ENCODE results near the gene SYN1. TPM values are rescaled to one million over a fixed set of nuclear protein-coding genes. Genes with fewer than 3 reads are reported as not detected.

Gene SYN1
- total RNA-seq, 1 donor from 2014 or later = not detected

- Histone ChIP-seq H3K79me2 (ENCODE audit: low read depth) (no peaks in the 10 kb centered on the region), H3F3A (ENCODE audit: low read depth) (no peaks in the 10 kb centered on the region), H2AFZ (replicated peaks) (no peak within 1 kb of the TSS), H3K9ac (no peak within 1 kb of the TSS), H4K20me1 (ENCODE audit: low read depth) (no peaks in the 10 kb centered on the region), H3K4me3 (no peak within 1 kb of the TSS), H3K4me2 (no peak within 1 kb of the TSS), H3K9me3 (ENCODE audit: low read depth) (no peaks in the 10 kb centered on the region), H3K27me3 (no peaks in the 10 kb centered on the region), H3K4me1 (no peaks in the 10 kb centered on the region), H3K27ac (no peak within 1 kb of the TSS), H3K36me3 (no peaks in the 10 kb centered on the region)
- no peak for TF ChIP-seq EZH2phosphoT487 (IDR thresholded peaks at IDR 0.05)
- TF ChIP-seq EZH2 (IDR thresholded peaks at IDR 0.05) = no peak
- TF ChIP-seq, protein P1, sequence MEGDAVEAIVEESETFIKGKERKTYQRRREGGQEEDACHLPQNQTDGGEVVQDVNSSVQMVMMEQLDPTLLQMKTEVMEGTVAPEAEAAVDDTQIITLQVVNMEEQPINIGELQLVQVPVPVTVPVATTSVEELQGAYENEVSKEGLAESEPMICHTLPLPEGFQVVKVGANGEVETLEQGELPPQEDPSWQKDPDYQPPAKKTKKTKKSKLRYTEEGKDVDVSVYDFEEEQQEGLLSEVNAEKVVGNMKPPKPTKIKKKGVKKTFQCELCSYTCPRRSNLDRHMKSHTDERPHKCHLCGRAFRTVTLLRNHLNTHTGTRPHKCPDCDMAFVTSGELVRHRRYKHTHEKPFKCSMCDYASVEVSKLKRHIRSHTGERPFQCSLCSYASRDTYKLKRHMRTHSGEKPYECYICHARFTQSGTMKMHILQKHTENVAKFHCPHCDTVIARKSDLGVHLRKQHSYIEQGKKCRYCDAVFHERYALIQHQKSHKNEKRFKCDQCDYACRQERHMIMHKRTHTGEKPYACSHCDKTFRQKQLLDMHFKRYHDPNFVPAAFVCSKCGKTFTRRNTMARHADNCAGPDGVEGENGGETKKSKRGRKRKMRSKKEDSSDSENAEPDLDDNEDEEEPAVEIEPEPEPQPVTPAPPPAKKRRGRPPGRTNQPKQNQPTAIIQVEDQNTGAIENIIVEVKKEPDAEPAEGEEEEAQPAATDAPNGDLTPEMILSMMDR (IDR thresholded peaks at IDR 0.05) = no peak
- no peaks in the 10 kb centered on the region for H3K36me3 Mint-ChIP-seq
- H3K4me1 Mint-ChIP-seq = no peaks in the 10 kb centered on the region
- H3K4me3 Mint-ChIP-seq = no peak within 1 kb of the TSS
- H3K9me3 Mint-ChIP-seq = peaks cover 16% of the 10 kb centered on the region
- peaks cover 2% of the 10 kb centered on the region for H3K27me3 Mint-ChIP-seq (ENCODE audit: insufficient read depth, low read depth)
- H3K27ac Mint-ChIP-seq = no peak within 1 kb of the TSS
- no peak for DNase-seq (ENCODE audit: low spot score)
These were observed 10.0 kb upstream of the SYN1 start, which contains the start of gene CFP for GRCh38 chrX:47629419-47630200. Gene CFP (minus strand): TSS chrX:47629930. CDS start chrX:47629844, 86 bp downstream.

DNA sequence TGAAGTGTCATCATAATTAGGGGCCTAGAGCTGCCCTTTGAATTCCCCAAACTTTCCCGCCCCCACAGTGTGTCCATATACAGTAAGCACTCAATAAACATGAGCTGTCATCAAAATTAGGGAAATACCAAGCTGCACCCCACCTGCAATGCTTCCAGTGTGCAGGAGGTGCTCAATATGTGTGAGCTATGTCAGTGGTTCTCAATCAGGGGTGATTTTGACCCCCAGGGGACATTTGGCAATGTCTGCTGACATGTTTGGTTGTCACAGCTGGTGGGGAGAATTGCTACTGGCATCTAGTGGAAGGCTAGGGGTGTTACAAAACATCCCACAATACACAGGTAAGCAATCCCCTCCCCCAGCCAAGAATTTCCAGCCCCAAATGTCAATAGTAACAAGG, 9.3 kb upstream of the SYN1 start:
- Histone ChIP-seq H2AFZ (replicated peaks) (no peak overlapping the region), H3K36me3 (no peaks in the 10 kb centered on the region), H3K4me2 (no peak overlapping the region), H3K79me2 (ENCODE audit: low read depth) (no peaks in the 10 kb centered on the region), H3K9me3 (ENCODE audit: low read depth) (no peaks in the 10 kb centered on the region), H3K27me3 (no peaks in the 10 kb centered on the region), H3F3A (ENCODE audit: low read depth) (no peaks in the 10 kb centered on the region), H4K20me1 (ENCODE audit: low read depth) (no peaks in the 10 kb centered on the region), H3K27ac (no peak overlapping the region), H3K4me1 (no peaks in the 10 kb centered on the region), H3K4me3 (no peak overlapping the region), H3K9ac (no peak overlapping the region)
- TF ChIP-seq EZH2 (IDR thresholded peaks at IDR 0.05) = no peak
- TF ChIP-seq EZH2phosphoT487 (IDR thresholded peaks at IDR 0.05) = no peak
- TF ChIP-seq, protein P1 (IDR thresholded peaks at IDR 0.05) = no peak
- no peak overlapping the region for H3K27ac Mint-ChIP-seq
- no peak for DNase-seq (ENCODE audit: low spot score)
- H3K36me3 Mint-ChIP-seq = no peaks in the 10 kb centered on the region
- no peaks in the 10 kb centered on the region for H3K4me1 Mint-ChIP-seq
- peaks cover 2% of the 10 kb centered on the region for H3K27me3 Mint-ChIP-seq (ENCODE audit: insufficient read depth, low read depth)
- no peak overlapping the region for H3K4me3 Mint-ChIP-seq
- H3K9me3 Mint-ChIP-seq = peaks cover 18% of the 10 kb centered on the region

- H3K4me3 ChIP-seq = no peak overlapping the region
- H3K36me3 ChIP-seq = no peaks in the 10 kb centered on the region
- Mint-ChIP-seq H3K9me3 (peaks cover 21% of the 10 kb centered on the region), H3K36me3 (no peaks in the 10 kb centered on the region), H3K27ac (no peak overlapping the region), H3K4me3 (no peak overlapping the region), H3K27me3 (ENCODE audit: insufficient read depth, low read depth) (peaks cover 20% of the 10 kb centered on the region), H3K4me1 (no peaks in the 10 kb centered on the region)
- H3K4me1 ChIP-seq = no peaks in the 10 kb centered on the region
- no peak overlapping the region for H3K9ac ChIP-seq
- no peak for TF ChIP-seq EZH2phosphoT487 (IDR thresholded peaks at IDR 0.05)
- TF ChIP-seq, protein P1 (IDR thresholded peaks at IDR 0.05) = no peak
- TF ChIP-seq EZH2 (IDR thresholded peaks at IDR 0.05) = no peak
- no peaks in the 10 kb centered on the region for H4K20me1 ChIP-seq (ENCODE audit: low read depth)
- no peaks in the 10 kb centered on the region for H3K79me2 ChIP-seq (ENCODE audit: low read depth)
- no peaks in the 10 kb centered on the region for H3F3A ChIP-seq (ENCODE audit: low read depth)
- H3K4me2 ChIP-seq = no peak overlapping the region
- H3K9me3 ChIP-seq (ENCODE audit: low read depth) = no peaks in the 10 kb centered on the region
- no peak overlapping the region for H2AFZ ChIP-seq (replicated peaks)
- H3K27me3 ChIP-seq = no peaks in the 10 kb centered on the region
- H3K27ac ChIP-seq = no peak overlapping the region
- DNase-seq (ENCODE audit: low spot score) = no peak
These were observed 5.7 kb upstream of the SYN1 start for GRCh38 chrX:47625365-47625764.

Data from neural progenitor cell (in vitro differentiated cells).